ENCODE measurements around the gene FGGY.

- TF ChIP-seq CTCF (IDR thresholded peaks at IDR 0.05) (no peak), EZH2 (IDR thresholded peaks at IDR 0.05; ENCODE audit: borderline replicate concordance, insufficient read depth, low read depth, low read length, poor library complexity, severe bottlenecking) (no peak)
Observed at GRCh38 chr1:59730302-59730701, 433.4 kb downstream of the FGGY start.
